ENCODE measurements around the gene STX4.

STX4 gene

DNA sequence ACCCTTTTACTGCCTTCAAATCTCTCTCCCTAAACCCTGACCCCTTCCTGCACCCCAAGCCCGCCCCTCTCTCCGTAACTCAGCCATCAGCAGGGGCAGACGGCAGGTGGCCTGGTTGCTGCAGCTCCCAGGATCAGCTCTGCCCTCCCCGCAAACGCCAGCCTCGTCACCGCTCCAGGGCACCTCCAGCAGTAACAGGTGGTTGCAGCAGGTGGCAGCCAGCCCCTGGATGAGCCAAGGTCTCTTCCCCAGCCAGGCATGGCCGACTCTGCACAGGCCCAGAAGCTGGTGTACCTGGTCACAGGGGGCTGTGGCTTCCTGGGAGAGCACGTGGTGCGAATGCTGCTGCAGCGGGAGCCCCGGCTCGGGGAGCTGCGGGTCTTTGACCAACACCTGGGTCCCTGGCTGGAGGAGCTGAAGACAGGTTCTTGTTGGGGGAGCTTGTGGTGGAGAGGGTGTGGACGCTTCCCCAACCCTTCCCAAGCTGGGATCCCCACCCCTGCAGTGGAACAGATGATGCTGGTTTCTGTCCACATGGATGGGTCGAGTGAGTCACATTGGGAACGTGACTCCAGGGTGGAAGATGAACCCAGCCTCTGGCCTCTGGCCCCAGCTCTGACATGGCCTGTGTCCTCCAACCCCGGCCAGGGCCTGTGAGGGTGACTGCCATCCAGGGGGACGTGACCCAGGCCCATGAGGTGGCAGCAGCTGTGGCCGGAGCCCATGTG lies 47.8 kb upstream of the STX4 start:
- Histone ChIP-seq H3K4me1 (ENCODE audit: insufficient read depth, low read length, poor library complexity, severe bottlenecking) (no peaks in the 10 kb centered on the region), H3K79me2 (ENCODE audit: insufficient read depth, low read length) (no peaks in the 10 kb centered on the region), H3K9me2 (replicated peaks; ENCODE audit: low read depth, low read length) (no peaks in the 10 kb centered on the region), H3K4me3 (ENCODE audit: low read length, poor library complexity, severe bottlenecking) (no peak overlapping the region), H2AFZ (ENCODE audit: low read length) (no peak overlapping the region), H4K20me1 (ENCODE audit: insufficient read depth, low read length, poor library complexity, severe bottlenecking) (no peaks in the 10 kb centered on the region), H3K9ac (ENCODE audit: low read depth, low read length, poor library complexity, severe bottlenecking) (no peak overlapping the region), H3K36me3 (ENCODE audit: insufficient read depth, low read length) (peaks cover 26% of the 10 kb centered on the region; the same call in 1 of the 2 replicates), H3F3A (ENCODE audit: low read depth) (no peaks in the 10 kb centered on the region), H3K4me2 (ENCODE audit: low read depth, low read length, poor library complexity, severe bottlenecking) (no peak overlapping the region), H3K27me3 (ENCODE audit: insufficient read depth, low read length, poor library complexity, severe bottlenecking) (no peaks in the 10 kb centered on the region), H3K9me3 (ENCODE audit: insufficient read depth, low read depth, low read length) (no peaks in the 10 kb centered on the region)
- TF ChIP-seq EZH2phosphoT487 (IDR thresholded peaks at IDR 0.05; ENCODE audit: borderline replicate concordance), result no peak
- TF ChIP-seq, protein P1, sequence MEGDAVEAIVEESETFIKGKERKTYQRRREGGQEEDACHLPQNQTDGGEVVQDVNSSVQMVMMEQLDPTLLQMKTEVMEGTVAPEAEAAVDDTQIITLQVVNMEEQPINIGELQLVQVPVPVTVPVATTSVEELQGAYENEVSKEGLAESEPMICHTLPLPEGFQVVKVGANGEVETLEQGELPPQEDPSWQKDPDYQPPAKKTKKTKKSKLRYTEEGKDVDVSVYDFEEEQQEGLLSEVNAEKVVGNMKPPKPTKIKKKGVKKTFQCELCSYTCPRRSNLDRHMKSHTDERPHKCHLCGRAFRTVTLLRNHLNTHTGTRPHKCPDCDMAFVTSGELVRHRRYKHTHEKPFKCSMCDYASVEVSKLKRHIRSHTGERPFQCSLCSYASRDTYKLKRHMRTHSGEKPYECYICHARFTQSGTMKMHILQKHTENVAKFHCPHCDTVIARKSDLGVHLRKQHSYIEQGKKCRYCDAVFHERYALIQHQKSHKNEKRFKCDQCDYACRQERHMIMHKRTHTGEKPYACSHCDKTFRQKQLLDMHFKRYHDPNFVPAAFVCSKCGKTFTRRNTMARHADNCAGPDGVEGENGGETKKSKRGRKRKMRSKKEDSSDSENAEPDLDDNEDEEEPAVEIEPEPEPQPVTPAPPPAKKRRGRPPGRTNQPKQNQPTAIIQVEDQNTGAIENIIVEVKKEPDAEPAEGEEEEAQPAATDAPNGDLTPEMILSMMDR (conservative IDR thresholded peaks at IDR 0.05; ENCODE audit: low read length), result no peak

DNA sequence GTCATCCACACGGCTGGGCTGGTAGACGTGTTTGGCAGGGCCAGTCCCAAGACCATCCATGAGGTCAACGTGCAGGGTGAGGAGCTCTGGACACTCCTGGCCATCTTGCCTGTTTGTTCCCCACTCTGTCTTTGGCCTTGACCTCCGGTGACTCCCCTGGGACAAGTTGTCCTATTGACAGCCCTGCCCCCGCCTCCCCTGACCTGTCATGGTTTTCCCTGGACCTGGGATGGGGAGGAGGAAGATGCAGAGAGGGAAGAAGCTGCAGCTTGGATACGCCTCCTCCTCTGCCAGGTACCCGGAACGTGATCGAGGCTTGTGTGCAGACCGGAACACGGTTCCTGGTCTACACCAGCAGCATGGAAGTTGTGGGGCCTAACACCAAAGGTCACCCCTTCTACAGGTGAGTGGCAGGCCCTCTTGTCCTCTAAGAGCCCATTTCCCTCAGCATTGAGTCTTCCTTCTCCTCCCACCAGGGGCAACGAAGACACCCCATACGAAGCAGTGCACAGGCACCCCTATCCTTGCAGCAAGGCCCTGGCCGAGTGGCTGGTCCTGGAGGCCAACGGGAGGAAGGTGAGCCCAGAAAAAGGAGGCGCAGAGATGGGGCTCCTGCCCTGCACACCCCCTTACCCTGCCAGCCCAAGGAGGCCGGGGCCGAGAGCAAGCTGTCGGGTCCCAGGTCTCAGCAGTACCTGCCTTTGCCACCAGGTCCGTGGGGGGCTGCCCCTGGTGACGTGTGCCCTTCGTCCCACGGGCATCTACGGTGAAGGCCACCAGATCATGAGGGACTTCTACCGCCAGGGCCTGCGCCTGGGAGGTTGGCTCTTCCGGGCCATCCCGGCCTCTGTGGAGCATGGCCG lies 47.0 kb upstream of the STX4 start:
- Histone ChIP-seq H3K9me2 (replicated peaks; ENCODE audit: low read depth, low read length) (no peaks in the 10 kb centered on the region), H3K4me2 (ENCODE audit: low read depth, low read length, poor library complexity, severe bottlenecking) (no peak overlapping the region), H2AFZ (ENCODE audit: low read length) (no peak overlapping the region), H3K4me1 (ENCODE audit: insufficient read depth, low read length, poor library complexity, severe bottlenecking) (no peaks in the 10 kb centered on the region), H3K36me3 (ENCODE audit: insufficient read depth, low read length) (peaks cover 20% of the 10 kb centered on the region; the same call in 1 of the 2 replicates), H3K4me3 (ENCODE audit: low read length, poor library complexity, severe bottlenecking) (no peak overlapping the region), H4K20me1 (ENCODE audit: insufficient read depth, low read length, poor library complexity, severe bottlenecking) (no peaks in the 10 kb centered on the region), H3K9ac (ENCODE audit: low read depth, low read length, poor library complexity, severe bottlenecking) (no peak overlapping the region), H3K79me2 (ENCODE audit: insufficient read depth, low read length) (no peaks in the 10 kb centered on the region), H3K27me3 (ENCODE audit: insufficient read depth, low read length, poor library complexity, severe bottlenecking) (no peaks in the 10 kb centered on the region), H3K9me3 (ENCODE audit: insufficient read depth, low read depth, low read length) (no peaks in the 10 kb centered on the region), H3F3A (ENCODE audit: low read depth) (no peaks in the 10 kb centered on the region)
- TF ChIP-seq, protein P1 (conservative IDR thresholded peaks at IDR 0.05; ENCODE audit: low read length), result no peak

DNA sequence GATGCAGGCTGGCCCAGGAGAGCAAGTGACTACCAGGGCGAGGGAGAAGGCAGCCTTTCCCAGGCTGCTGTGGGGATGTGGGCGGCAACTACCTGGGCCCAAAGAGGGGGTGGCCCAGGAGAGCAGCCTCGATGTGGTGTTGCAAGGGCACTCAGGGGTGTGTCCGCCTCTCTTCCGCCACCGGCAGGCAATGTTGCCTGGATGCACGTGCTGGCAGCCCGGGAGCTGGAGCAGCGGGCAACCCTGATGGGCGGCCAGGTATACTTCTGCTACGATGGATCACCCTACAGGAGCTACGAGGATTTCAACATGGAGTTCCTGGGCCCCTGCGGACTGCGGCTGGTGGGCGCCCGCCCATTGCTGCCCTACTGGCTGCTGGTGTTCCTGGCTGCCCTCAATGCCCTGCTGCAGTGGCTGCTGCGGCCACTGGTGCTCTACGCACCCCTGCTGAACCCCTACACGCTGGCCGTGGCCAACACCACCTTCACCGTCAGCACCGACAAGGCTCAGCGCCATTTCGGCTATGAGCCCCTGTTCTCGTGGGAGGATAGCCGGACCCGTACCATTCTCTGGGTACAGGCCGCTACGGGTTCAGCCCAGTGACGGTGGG lies 45.7 kb upstream of the STX4 start:
- H3K9ac ChIP-seq (ENCODE audit: low read depth, low read length, poor library complexity, severe bottlenecking), result no peak overlapping the region
- no peak overlapping the region for H2AFZ ChIP-seq (ENCODE audit: low read length)
- H3K4me3 ChIP-seq (ENCODE audit: low read length, poor library complexity, severe bottlenecking), result no peak overlapping the region
- H3K4me2 ChIP-seq (ENCODE audit: low read depth, low read length, poor library complexity, severe bottlenecking), result no peak overlapping the region
- H3K9me3 ChIP-seq (ENCODE audit: insufficient read depth, low read depth, low read length), result no peaks in the 10 kb centered on the region
- TF ChIP-seq, protein P1 (conservative IDR thresholded peaks at IDR 0.05; ENCODE audit: low read length), result no peak
- no peak for TF ChIP-seq EZH2phosphoT487 (IDR thresholded peaks at IDR 0.05; ENCODE audit: borderline replicate concordance)
- H3K36me3 ChIP-seq (ENCODE audit: insufficient read depth, low read length), result peaks cover 11% of the 10 kb centered on the region; the same call in 1 of the 2 replicates
- H3K9me2 ChIP-seq (replicated peaks; ENCODE audit: low read depth, low read length), result no peaks in the 10 kb centered on the region
- no peaks in the 10 kb centered on the region for H3K4me1 ChIP-seq (ENCODE audit: insufficient read depth, low read length, poor library complexity, severe bottlenecking)
- H3F3A ChIP-seq (ENCODE audit: low read depth), result no peaks in the 10 kb centered on the region
- H3K27me3 ChIP-seq (ENCODE audit: insufficient read depth, low read length, poor library complexity, severe bottlenecking), result no peaks in the 10 kb centered on the region
- no peaks in the 10 kb centered on the region for H4K20me1 ChIP-seq (ENCODE audit: insufficient read depth, low read length, poor library complexity, severe bottlenecking)
- no peaks in the 10 kb centered on the region for H3K79me2 ChIP-seq (ENCODE audit: insufficient read depth, low read length)
